GM12873 (cell line): Measurements from ENCODE around the gene GOLGA6L10.

Experiments
- TF ChIP-seq, protein P1 (sequence below): IDR thresholded peaks from 2 replicates; pipeline ENCODE4 v1.5.1; 2012; ENCODE audit warnings: low read depth, mild to moderate bottlenecking, moderate library complexity, low read length, control low read depth; ENCODE audit not compliant: insufficient read depth; ENCODE audit errors: missing control alignments

Gene GOLGA6L10

DNA sequence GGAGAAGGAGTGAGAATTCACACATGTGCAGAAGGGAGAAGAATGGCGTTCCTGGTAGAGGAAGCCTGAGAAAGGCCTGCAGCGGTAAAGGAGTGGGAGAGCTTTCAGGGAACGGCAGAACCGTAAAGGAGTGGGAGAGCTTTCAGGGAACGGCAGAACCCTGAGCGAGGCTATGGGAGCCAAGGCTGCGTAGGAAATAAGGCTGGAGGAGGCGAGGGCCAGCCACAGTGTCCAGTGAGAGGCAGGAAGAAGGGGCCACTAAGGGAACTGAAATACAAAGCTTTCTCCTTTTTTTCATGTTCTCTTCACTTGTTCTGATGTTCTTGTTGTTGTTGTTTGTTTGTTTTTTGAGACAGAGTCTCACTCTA lies 41.6 kb downstream of the GOLGA6L10 start:
- TF ChIP-seq, protein P1, sequence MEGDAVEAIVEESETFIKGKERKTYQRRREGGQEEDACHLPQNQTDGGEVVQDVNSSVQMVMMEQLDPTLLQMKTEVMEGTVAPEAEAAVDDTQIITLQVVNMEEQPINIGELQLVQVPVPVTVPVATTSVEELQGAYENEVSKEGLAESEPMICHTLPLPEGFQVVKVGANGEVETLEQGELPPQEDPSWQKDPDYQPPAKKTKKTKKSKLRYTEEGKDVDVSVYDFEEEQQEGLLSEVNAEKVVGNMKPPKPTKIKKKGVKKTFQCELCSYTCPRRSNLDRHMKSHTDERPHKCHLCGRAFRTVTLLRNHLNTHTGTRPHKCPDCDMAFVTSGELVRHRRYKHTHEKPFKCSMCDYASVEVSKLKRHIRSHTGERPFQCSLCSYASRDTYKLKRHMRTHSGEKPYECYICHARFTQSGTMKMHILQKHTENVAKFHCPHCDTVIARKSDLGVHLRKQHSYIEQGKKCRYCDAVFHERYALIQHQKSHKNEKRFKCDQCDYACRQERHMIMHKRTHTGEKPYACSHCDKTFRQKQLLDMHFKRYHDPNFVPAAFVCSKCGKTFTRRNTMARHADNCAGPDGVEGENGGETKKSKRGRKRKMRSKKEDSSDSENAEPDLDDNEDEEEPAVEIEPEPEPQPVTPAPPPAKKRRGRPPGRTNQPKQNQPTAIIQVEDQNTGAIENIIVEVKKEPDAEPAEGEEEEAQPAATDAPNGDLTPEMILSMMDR: no peak

DNA sequence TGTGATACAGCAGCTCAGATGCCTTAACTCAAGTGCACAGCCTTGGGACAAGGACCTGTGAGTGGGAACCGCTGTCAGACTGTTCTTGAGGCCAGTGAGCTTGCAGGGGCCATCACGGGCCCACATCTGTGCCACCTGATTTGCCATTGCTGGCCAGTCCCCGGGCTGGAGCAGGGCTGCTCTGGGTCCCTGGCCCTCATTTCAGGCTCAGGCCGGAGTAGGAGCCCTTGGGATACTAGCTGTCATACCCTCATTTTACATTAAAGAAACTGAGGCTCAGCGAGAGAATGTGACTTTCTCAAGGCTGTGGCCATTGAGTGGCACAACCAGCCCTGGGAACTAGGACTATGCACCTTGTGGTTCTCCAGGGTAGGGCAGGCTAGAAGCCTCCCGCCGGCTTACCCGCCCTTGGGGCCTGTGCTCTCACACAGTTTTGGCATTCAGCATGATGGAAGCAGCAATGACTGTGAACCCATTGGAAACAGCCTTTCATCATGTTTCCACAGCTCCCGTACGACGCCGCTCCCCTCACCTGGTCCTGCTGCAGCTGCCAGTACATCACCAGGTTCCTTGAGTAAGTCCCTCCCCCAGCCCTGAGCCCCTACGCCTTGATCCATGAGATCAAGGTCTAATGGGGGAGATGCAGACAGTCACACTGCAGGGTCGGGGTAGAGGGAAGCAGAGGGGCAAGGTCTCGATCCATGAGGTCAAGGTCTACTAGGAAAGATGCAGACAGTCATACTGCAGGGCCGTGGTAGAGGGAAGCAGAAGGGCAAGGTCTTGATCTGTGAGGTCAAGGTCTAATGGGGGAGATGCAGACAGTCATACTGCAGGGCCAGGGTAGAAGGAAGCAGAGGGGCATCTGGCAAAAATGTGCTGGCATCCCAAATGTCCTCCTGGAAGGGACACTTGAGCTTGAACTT lies 42.2 kb downstream of the GOLGA6L10 start:
- TF ChIP-seq, protein P1: peak; percentile 16

DNA sequence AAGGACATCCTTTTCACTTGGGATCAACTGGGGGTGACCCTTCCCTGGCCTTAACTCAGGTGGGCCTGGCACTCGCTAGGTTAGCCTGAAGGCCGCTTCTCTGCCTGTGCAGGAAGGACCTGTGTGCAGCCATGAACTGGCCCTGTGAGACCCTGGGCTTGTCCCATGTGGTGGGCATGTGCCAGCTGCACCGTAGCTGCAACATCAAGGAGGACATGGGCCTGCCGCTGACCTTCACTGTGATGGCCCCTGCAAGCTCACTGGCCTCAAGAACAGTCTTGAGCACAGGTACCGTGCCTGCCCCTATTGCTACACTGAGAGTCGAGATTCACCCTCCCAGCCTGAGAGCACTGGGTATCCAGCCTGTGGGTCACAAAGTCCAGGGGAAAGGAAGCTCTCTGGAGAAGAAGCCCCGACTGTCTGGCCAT lies 43.6 kb downstream of the GOLGA6L10 start:
- TF ChIP-seq, protein P1: no peak

DNA sequence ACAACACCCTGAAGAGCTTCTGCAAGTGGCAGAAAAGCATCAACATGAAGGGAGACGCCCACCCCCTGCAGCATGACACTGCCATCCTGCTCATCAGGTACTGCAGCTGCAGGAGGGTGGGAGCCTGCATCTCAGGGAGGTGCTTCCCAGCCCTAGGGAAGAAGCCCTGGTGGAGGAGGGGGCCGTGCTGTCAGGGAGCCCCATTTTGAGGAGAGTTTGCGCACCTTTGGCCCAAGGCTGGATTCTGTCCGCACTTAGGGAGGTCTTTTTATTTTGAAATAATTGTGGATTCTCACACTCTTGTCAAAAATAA lies 44.5 kb downstream of the GOLGA6L10 start:
- TF ChIP-seq, protein P1: no peak

DNA sequence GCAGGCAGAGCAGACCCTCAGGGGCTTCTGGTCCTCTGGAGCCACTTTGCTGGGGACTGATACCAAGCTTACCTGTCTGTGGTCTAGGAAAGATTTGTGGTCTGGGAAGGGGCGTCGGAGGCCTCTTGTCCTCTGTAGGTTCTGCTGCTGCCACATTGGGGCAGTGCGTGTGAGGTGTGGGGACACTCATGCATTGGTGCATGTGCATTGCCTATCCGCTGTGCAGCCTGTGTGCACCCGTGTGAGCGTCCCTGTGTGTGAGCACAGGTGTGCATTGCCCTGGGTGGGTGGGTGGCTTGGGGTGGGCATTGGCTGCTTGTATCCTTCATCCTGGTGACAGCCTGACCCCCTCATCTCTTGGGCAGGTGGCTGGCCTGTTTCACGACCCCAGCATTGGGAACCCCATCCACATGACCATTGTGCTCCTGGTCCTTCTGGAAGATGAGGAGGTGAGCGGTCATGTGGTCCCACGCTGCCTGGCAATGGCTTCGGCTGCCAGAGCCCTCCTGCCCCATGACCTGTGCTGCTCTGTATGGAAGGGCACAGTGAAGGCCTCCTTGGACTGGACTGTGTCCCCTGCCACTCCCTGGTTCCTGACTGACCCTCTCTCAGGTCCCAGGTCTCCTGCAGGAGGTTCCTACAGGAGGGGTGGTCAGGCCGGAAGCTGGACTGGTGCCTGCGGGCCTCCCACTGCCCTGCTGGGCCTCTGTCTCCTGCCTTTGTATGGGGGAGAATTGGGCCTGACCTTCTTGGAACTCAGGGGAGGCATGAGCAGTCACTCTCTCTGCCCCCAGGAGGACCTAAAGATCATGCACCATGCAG lies 45.1 kb downstream of the GOLGA6L10 start:
- TF ChIP-seq, protein P1: no peak

DNA sequence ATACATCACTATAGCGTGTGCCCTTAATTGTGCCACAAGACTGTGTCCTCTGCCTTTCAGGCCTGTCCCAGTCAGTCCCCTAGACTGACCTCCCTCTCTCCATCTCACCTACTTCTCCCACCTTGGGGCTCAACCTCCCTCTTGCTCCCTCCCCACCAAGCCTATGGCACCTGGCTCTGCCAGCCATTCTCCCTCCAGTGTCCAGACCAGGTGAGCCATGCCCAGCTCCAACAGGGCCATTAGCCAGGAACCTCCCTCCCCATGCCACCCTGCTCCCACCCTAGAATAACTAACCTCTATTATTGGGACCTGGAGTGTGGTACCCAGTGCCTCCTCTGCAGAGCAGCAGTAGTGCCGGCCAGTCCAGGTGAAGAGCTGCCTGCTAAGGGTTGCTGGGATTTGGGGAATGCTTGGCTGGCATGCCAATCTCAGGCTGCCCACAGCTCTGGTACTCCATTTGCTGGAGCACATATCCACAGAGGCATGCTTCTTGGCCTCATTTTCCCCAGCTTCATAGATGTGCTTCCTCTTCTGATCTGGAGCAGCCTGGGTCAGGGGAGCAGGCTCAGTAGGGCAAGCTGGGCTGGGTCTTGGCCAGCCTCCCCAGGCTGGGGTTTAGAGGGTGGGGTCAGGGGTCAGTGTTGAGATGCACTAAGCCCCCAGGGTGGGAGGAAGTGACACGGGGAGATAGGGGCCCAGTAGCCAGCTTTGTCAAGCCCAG lies 47.8 kb downstream of the GOLGA6L10 start:
- TF ChIP-seq, protein P1: no peak

DNA sequence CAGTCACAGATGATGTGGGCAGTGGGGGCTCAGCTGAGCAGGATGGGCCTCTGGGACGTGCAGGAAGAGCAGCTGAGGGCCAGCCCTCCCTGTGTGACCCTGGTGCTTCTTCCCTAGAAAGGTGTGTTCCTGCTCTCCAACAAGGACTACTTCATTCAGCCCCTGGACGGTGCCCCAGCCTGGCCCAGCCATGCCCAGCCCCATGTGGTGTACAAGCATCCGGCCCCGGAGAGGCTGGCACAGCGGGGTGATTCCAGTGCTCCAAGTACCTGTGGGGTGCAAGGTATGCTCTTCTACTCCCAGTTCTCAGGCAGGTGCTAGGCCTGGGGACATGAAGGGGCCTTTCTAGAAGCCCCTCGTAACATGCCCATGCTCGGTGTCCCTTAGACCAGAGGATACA lies 48.4 kb downstream of the GOLGA6L10 start:
- TF ChIP-seq, protein P1: no peak
